GM18870 (cell line): ENCODE measurements around the gene YIF1A.

ENCODE experiments used
- ATAC-seq: cut with Tn5 transposase; IDR thresholded peaks from one replicate; pipeline ENCODE4 v1.9.1; 2021; ENCODE audit warnings: moderate library complexity; ENCODE audit not compliant: unreplicated experiment

YIF1A gene

GRCh38 chr11:66288671-66289547, at the start of gene YIF1A:
TSS of gene YIF1A (minus strand) at chr11:66289143. CDS start at chr11:66288985, 158 bp downstream.
- ATAC-seq: peak; percentile 89

GRCh38 chr11:66337103-66337899, 48.4 kb upstream of the YIF1A start:
- ATAC-seq: no peak

GRCh38 chr11:66336234-66337102, 47.5 kb upstream of the YIF1A start, which contains the start of gene RIN1:
TSS of gene RIN1 (minus strand) at chr11:66336434. CDS start at chr11:66336402, 32 bp downstream.
- peak; percentile 49 for ATAC-seq

GRCh38 chr11:66335531-66336233, 46.7 kb upstream of the YIF1A start:
- no peak for ATAC-seq

- no peak for ATAC-seq
These were observed 45.9 kb upstream of the YIF1A start for GRCh38 chr11:66334605-66335442.

GRCh38 chr11:66333896-66334604, 45.1 kb upstream of the YIF1A start:
- ATAC-seq: no peak

GRCh38 chr11:66333220-66333877, 44.4 kb upstream of the YIF1A start:
- ATAC-seq: no peak

GRCh38 chr11:66332371-66333219, 43.7 kb upstream of the YIF1A start:
- ATAC-seq: no peak

- ATAC-seq: no peak
These were observed 42.8 kb upstream of the YIF1A start for GRCh38 chr11:66331542-66332370.

GRCh38 chr11:66330931-66331330, 42.0 kb upstream of the YIF1A start:
- no peak for ATAC-seq

GRCh38 chr11:66329165-66329673, 40.3 kb upstream of the YIF1A start:
- no peak for ATAC-seq

GRCh38 chr11:66328302-66329144, 39.6 kb upstream of the YIF1A start:
- ATAC-seq: no peak

GRCh38 chr11:66328031-66328301, 39.0 kb upstream of the YIF1A start:
- no peak for ATAC-seq

- no peak for ATAC-seq
These were observed 38.5 kb upstream of the YIF1A start for GRCh38 chr11:66327171-66328030.
